AG04449 (cell line): Measurements from ENCODE around the gene LPP.
"Not testable (repeated sequence)": the region's sequence is repeated elsewhere in the genome, so short reads cannot be mapped to it uniquely, and the experiment has no call there.

Source experiments
- CTCF ChIA-PET: fragments of 350-600 bp; formaldehyde crosslinking; extraction: SDS; loops from one replicate; lab custom pipeline; 2021; ENCODE audit warnings: antibody characterized with exemption; lab: Yijun Ruan, JAX
- POLR2A ChIA-PET: fragments of 400-600, 350-600 bp; formaldehyde crosslinking; extraction: SDS; loops from one replicate; lab custom pipeline; 2020; ENCODE audit warnings: antibody characterized with exemption, inconsistent platforms; lab: Yijun Ruan, JAX
- DNase-seq: peaks from one replicate; pipeline ENCODE4 v3.0.0-alpha.2; 2010; ENCODE audit warnings: low read depth, low spot score
- H3K4me3 ChIP-seq: 2 replicates; pipeline ENCODE4 v1.5.1; 2011; ENCODE audit warnings: low read depth, mild to moderate bottlenecking, control low read depth, low read length
- CTCF ChIP-seq: IDR thresholded peaks from one replicate; pipeline ENCODE4 v1.5.1; 2011; ENCODE audit warnings: mild to moderate bottlenecking, moderate library complexity, low read length, control low read depth, inconsistent platforms; ENCODE audit not compliant: insufficient read depth; ENCODE audit errors: missing control alignments

LPP gene

GRCh38 chr3:188631291-188632010 is 477.5 kb downstream of the LPP start:
- no peak overlapping the region for H3K4me3 ChIP-seq
- POLR2A ChIA-PET, result interaction anchor here (0.5 kb wide), 1 partner anchor 581 kb away, joined by 3 read pairs; no protein-coding TSS in a partner anchor
- TF ChIP-seq CTCF, result no peak
- no peak for DNase-seq
- CTCF ChIA-PET, result interaction anchor here (0.8 to 2.2 kb wide), 4 partner anchors 32 to 893 kb away, joined by 3 to 10 read pairs (median 4); no protein-coding TSS in a partner anchor

- H3K4me3 ChIP-seq, result no peak overlapping the region
- ChIA-PET POLR2A (no interaction called here), CTCF (interaction anchor here (2.1 kb wide), 1 partner anchor 323 kb away, joined by 10 read pairs; no protein-coding TSS in a partner anchor)
- TF ChIP-seq CTCF, result no peak
- no peak for DNase-seq
Observed at GRCh38 chr3:188633206-188633605, 479.2 kb downstream of the LPP start.

GRCh38 chr3:188634285-188634684 is 480.3 kb downstream of the LPP start:
- no peak for DNase-seq
- ChIA-PET POLR2A (no interaction called here), CTCF (interaction anchor here (1.1 to 2.1 kb wide), 2 partner anchors 11 to 322 kb away, joined by 4 to 10 read pairs; no protein-coding TSS in a partner anchor)
- no peak overlapping the region for H3K4me3 ChIP-seq
- TF ChIP-seq CTCF, result no peak

- no peak for DNase-seq
- CTCF ChIA-PET, result interaction anchor here (2.1 kb wide), 1 partner anchor 320 kb away, joined by 10 read pairs; no protein-coding TSS in a partner anchor
- POLR2A ChIA-PET, result no interaction called here
- no peak for TF ChIP-seq CTCF
- H3K4me3 ChIP-seq, result no peak overlapping the region
Observed at GRCh38 chr3:188635258-188636042, 481.5 kb downstream of the LPP start.

- CTCF ChIA-PET, POLR2A ChIA-PET, DNase-seq, H3K4me3 ChIP-seq: not testable (repeated sequence)
Observed at GRCh38 chr3:188636292-188636691, 482.3 kb downstream of the LPP start.

- TF ChIP-seq CTCF, result no peak
- POLR2A ChIA-PET, result no interaction called here
- no peak for DNase-seq
- CTCF ChIA-PET, result no interaction called here
- H3K4me3 ChIP-seq, result no peak overlapping the region
Observed at GRCh38 chr3:188641076-188641475, 487.1 kb downstream of the LPP start.
